Spleen (tissue), 7 donors: ENCODE results near the gene TMEM201.

ENCODE experiments used
- POLR2A ChIP-seq, 3 donors: fragments of 450-650 bp; IDR thresholded peaks; one replicate each; pipeline ENCODE4 v1.5.1; 2017; ENCODE audit warnings: antibody characterized with exemption in 3 of 3, mild to moderate bottlenecking in 1 of 3
- TF ChIP-seq, protein P1 (sequence below), 11 experiments: fragments of 200-600 bp in 7 of 11; fragments of 450-650 bp in 4 of 11; sonication (generic) in 4 of 11; IDR thresholded peaks in 8 of 11; conservative IDR thresholded peaks in 3 of 11; 1 replicate in 7 of 11; 2 replicates in 4 of 11; pipeline versions ENCODE4 v1.4.0 to v1.8.0; 2016 to 2021; ENCODE audit warnings: antibody characterized with exemption in 11 of 11, inconsistent platforms in 4 of 11, mild to moderate bottlenecking in 1 of 11
- donor health status: DM: no; HTN: no; CAD: no; lungs with moderate emphysema.
- donor health status: DM: no; HTN: no; CAD: no.
- donor health status: DM: no; HTN: no; CAD: no.

DNA sequence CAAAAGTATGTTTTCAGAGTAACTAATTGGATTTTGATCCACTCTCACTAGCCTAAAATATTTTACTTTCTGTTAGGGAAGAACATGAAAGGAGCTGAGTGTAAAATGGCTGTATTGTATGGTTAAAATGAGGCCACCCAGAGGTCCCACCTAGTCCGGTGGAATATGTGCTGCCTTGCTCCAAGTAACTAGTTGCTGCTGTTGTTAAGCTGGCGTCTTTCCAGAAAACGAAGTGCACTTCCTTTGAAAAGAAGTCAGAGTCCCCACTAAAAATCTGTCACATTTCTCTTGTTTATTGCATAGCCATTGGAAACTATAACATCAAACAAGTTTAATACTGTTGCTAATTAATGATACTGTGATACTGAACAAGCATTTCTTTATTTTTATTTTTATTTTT is 46.3 kb upstream of the TMEM201 start:
- TF ChIP-seq, protein P1, sequence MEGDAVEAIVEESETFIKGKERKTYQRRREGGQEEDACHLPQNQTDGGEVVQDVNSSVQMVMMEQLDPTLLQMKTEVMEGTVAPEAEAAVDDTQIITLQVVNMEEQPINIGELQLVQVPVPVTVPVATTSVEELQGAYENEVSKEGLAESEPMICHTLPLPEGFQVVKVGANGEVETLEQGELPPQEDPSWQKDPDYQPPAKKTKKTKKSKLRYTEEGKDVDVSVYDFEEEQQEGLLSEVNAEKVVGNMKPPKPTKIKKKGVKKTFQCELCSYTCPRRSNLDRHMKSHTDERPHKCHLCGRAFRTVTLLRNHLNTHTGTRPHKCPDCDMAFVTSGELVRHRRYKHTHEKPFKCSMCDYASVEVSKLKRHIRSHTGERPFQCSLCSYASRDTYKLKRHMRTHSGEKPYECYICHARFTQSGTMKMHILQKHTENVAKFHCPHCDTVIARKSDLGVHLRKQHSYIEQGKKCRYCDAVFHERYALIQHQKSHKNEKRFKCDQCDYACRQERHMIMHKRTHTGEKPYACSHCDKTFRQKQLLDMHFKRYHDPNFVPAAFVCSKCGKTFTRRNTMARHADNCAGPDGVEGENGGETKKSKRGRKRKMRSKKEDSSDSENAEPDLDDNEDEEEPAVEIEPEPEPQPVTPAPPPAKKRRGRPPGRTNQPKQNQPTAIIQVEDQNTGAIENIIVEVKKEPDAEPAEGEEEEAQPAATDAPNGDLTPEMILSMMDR (IDR thresholded peaks at IDR 0.05 in 8 of 11, conservative IDR thresholded peaks at IDR 0.05 in 3 of 11): no peak
- TF ChIP-seq POLR2A (IDR thresholded peaks at IDR 0.05): no peak
